ENCODE measurements around the gene EOLA1. TPM values are rescaled to one million over a fixed set of nuclear protein-coding genes. Genes with fewer than 3 reads are reported as not detected.

Gene EOLA1
- total and polyA plus RNA-seq, 2 experiments from 2014 or later: 2.5 to 3.3 TPM

DNA sequence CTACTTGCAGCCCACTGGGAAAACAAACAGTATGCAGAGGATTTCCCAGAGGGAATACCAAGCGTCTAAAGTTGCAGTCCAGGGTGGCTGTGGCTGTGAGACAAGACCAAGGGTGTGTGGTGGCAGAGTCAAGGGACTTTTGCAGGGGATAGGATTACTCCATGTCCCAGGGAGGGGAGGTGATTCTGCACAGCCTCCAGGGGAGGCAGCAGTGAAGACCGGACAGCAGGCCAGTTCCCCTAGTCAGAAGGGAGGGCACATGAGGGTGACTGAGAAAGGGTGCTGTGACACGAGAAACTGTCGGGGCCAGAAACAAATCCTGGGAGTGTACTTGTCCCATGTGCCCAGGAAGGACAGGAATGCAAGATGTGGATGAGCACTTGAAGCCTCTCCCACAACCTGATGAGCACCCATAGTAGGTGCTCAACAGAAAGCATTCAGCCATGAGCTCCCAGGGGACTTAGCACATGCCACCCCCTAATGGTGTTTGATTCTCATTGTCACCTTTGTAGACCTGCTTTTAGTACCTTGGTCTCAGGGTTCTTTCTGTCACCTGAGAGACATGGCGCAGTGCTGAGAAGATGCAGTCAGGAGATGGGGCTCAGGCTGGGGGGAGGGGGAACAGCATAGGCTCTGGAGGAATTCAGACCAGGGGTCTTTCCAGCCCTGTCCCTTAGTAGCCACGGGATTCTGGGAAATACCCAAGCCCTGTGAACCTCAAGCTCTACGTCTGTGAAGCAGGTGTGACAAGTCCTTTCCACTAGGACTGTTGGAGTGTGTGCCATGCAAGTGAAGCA lies 27.0 kb downstream of the EOLA1 start (continued):
- TF ChIP-seq ZNF462 (CRISPR knock-in tag; IDR thresholded peaks at IDR 0.05): no peak
- no peak for TF ChIP-seq NANOG (IDR thresholded peaks at IDR 0.05; ENCODE audit: borderline replicate concordance)
- TF ChIP-seq ZNF331 (CRISPR knock-in tag; IDR thresholded peaks at IDR 0.05; ENCODE audit: low read depth): no peak
- no peak for TF ChIP-seq JUNB (IDR thresholded peaks at IDR 0.05; ENCODE audit: unreplicated experiment)

DNA sequence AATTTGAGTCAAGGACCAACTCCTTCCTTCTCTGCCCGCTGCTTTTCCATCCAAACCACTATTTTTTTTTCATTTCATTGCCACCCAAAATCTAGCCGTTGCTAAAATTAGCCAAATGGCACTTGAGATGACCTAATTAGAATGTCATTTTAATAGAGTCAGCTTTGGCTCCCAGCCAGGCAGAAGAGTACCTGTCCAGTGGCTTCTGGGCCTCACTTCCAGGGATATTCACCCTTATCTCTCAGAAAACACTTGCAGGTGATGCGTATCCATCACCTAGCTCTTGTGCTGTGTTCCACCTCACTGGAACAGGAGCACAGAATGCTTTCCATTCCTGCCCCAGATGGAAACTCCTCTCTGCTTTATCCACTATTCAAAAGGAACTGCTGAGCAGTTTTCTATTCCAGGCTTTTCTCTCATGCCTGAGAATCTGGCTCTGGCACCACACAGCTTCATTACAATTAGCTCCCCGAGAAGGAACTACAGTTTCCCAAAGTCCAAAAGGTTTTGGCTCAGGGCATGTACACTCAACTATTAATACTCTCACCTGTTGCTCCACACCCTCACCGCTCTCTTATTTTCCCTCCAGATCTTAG lies 28.0 kb downstream of the EOLA1 start:
- H3K4me1 ChIP-seq (ENCODE audit: insufficient read depth): no peaks in the 10 kb centered on the region
- ATAC-seq: no peak
- H3K4me2 ChIP-seq: no peak overlapping the region
- H3K27me3 Mint-ChIP-seq (ENCODE audit: insufficient read depth, low read depth, poor library complexity): no peaks in the 10 kb centered on the region
- H3K4me3 ChIP-seq: no peak overlapping the region
- H2AFZ ChIP-seq: no peak overlapping the region
- no peak for DNase-seq (ENCODE audit: low spot score)
- no peak overlapping the region for H3K4me3 Mint-ChIP-seq
- H3K36me3 ChIP-seq (ENCODE audit: insufficient read depth): no peaks in the 10 kb centered on the region
- H3K27me3 ChIP-seq (ENCODE audit: insufficient read depth): no peaks in the 10 kb centered on the region
- H3K9me3 Mint-ChIP-seq: no peaks in the 10 kb centered on the region
- H3F3A ChIP-seq (replicated peaks; ENCODE audit: low read depth): no peaks in the 10 kb centered on the region
- H3K79me2 ChIP-seq (replicated peaks; ENCODE audit: insufficient read depth): no peaks in the 10 kb centered on the region
- H3K27ac ChIP-seq (ENCODE audit: low read depth): no peak overlapping the region
- no peak overlapping the region for H3K27ac Mint-ChIP-seq
- no peaks in the 10 kb centered on the region for H4K20me1 ChIP-seq (replicated peaks; ENCODE audit: insufficient read depth)
- peaks cover 2% of the 10 kb centered on the region; the same call in 1 of the 3 replicates for H3K36me3 Mint-ChIP-seq (ENCODE audit: low read depth)
- H3K4me1 Mint-ChIP-seq: peaks cover 14% of the 10 kb centered on the region; the same call in 2 of the 3 replicates
- TF ChIP-seq EZH2 (IDR thresholded peaks at IDR 0.05; ENCODE audit: low read depth, unreplicated experiment): no peak
- no peaks in the 10 kb centered on the region for H3K9me2 ChIP-seq (ENCODE audit: insufficient read depth)

All from GM23338 (cell line).